HG03025 (cell line): ENCODE measurements around the gene AGK.

Source experiments
- ATAC-seq: cut with Tn5 transposase; IDR thresholded peaks from one replicate; pipeline ENCODE4 v1.9.1; 2021; ENCODE audit warnings: mild to moderate bottlenecking, moderate library complexity; ENCODE audit not compliant: unreplicated experiment, low FRiP score

Gene AGK

DNA sequence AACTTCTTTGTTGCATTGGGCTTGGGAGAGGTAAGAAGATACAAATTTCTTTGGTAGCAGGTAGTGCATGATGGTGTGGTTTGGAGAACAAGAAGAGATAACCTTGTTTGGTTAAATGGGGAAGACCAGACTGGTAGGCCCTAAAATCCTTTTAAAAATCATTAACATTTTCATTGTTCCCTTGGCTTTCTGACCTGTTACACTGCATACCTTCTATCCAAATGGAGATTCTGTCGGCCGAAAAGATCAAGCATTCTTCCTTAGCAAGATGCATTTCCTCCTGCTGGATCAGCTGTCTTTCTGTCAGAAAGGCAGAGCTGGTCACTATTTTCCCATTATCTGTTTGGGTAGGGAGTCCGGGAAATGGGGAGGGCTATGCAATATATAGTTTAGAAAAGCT is 33.7 kb downstream of the AGK start:
- ATAC-seq, result no peak

DNA sequence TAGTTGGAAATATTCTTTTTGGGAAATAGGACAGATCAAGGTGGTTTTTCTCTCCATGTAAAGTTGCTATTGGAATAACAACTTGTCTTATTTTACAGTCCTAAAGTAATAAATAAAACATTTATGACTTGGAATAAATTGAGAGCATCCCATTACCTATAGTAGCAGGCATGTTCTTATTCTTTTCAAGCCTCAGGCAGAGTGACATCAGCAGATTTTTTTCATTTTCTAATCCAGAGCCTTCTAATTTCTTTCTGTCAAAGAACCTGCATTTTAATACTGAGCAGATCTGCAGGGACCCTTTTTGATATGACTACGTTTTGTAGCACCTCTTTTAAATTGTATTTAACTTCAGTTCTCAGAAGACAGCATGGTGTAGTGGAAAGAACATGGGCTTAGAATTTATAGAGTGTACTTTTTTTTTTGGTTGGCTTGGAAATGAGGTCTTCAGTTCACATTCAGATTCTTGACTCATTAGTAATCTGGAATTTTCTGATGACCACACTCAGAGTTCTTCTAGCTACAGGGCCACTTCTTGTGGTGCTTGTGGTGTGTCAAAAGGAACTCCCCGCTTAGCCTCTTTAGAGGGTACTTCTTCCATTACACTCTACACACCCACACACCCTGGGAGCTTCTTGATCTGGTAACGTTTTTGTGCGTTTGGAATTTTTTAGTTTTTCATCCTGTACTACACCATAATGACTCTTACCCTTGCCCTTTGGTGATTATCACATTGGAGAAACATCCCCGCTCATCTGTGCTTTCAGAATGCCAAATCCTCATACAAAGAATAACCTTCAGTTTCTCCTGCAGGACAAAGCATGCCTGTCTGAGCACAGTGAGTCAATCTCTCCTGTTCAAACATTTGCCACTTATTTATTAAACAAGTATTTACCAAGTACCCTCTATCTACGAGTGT is 34.6 kb downstream of the AGK start:
- no peak for ATAC-seq

DNA sequence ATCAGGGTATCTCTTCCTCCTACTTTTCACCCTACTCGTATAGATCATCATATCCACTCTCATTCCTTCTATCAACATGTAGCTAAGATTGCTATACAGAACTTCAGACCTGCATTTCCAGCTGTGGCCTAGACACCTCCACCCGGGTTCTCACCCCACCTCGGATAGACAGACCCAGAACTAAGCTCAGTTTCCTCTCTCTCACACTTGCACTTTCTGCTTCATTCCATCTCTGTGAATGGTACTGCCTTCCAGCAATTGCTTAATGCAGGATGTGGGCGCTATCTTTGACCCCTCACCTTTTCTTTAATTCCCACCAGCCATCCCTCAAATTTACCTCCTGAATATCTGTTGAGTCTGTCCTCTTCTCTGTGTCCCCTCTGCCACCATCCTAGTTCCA is 35.7 kb downstream of the AGK start:
- no peak for ATAC-seq

DNA sequence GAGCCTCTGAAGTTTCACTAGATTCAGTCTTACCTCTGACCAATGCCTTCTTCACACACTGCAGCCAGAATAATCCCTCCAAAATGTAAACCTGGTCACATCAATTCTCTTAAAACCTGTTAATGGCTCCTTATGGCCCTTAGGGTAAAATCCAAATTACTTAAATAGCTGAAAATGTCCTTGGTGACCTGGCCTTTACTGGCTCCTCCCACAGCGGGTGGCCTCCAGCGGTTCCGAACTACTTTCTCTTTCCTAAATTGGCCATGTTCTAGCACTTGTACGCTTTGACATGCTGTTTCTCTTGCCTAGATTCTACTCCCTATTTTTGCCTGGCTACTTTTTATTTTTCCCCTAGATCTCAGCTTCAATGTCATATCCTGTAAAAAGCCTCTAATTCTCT is 36.1 kb downstream of the AGK start:
- no peak for ATAC-seq

DNA sequence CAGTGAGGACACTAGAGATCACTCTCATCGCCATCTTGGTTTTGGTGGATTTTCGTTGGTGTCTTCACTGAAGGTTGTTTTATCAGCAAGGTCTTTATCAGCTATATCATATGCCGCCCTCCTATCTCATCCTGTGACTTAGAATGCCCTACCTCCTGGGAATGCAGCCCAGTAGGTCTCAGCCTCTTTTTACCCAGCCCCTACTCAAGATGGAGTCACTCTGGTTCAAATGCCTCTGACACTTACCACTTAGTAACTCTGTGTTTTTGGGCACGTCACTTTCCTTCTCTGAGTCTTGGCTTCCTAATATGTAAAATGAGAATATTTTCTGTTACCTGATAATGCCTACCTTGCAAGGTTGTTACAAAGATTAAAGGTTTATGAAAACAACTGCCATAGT is 37.7 kb downstream of the AGK start:
- ATAC-seq, result no peak

DNA sequence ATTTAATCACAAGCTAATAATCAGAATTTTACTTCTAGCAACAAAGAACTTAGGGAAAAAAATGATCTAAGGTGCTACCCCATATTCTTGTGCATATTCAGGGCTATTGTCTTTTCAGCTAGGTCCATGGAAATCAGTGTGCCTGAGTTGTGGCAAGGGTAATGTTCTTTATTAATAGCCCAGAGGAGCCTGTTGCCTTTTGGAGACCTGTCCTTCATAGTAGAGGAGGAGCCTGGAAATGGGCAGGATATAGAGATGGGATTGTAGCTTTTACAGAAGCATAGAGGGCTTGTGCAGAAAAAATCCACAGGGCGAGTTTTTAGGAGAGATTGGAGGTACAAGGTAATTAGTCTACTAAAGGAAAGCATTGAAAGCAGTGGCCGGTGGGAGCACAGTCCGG is 38.9 kb downstream of the AGK start:
- ATAC-seq, result no peak

DNA sequence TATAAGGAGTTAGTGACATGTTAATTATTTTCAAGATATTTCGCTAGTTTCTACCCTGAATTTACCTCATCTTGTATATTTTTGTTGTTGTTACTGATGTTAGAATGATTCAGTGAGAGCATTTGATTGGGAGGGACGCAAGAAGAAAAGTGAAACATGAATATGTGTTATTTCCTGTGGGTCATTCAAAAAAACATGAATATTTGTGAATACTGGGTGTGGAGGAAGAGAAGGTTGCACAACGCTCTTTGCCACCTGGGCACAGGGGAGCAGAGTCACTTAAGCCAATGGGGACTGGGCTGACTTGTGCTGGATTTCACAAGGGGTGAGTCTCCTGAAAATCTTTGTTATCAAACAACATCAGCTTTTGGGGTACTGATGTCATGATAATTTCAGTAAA is 39.5 kb downstream of the AGK start:
- no peak for ATAC-seq

DNA sequence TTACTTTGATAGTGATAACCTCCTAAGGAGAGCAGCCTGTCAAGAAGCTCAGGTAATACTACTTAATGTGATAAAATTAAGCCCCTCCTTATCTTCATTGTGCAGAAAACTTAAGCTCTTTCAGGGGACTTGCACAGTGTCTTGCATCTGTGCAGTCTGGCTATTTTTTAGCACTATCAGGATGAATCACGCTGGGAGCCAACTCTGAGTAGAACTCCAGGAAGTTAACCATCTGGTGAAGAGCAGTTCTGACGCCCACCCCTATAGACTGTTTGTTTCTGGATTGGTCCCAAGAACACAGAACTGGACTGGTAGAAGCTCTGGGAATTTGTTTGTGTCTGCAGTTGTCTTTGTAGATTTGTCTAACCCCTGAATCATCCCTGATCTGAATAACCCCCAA is 41.9 kb downstream of the AGK start:
- ATAC-seq, result no peak

DNA sequence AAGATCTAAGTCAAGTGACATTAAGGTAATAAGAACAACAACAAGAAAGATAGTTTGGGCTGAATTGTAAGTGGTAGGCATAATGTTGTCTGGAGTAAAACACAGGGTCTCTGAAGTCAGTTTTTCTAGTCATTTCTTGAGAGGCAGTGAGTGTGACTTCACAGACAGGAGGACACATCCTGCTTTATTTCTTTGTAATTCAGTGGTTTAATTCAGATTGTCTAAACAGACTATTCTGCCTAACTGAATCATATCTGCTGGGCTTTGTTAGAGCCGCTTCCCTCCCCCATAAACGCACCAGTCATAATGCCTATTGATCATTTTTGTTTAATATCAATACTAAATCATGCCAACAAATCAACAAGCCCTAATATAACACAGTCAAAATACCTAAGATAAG is 46.8 kb downstream of the AGK start:
- no peak for ATAC-seq

DNA sequence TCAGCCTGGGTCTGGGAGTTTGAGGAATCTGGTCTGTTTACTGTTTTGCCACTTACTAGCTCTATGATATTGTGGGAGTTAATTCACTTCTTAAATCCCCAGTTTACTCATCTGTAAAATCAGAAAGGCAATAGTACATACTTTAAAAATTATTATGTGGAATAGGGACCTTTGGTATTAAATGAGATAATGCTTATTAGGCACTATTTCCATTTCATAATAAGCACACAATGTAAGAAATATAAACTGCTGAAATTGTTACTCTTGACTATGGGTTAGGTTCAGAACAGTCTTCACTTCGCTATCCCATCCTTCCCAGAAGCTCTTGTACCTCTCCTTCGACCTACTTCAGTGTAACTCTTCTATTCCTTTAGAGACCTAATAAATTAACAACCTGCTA is 47.2 kb downstream of the AGK start:
- no peak for ATAC-seq

DNA sequence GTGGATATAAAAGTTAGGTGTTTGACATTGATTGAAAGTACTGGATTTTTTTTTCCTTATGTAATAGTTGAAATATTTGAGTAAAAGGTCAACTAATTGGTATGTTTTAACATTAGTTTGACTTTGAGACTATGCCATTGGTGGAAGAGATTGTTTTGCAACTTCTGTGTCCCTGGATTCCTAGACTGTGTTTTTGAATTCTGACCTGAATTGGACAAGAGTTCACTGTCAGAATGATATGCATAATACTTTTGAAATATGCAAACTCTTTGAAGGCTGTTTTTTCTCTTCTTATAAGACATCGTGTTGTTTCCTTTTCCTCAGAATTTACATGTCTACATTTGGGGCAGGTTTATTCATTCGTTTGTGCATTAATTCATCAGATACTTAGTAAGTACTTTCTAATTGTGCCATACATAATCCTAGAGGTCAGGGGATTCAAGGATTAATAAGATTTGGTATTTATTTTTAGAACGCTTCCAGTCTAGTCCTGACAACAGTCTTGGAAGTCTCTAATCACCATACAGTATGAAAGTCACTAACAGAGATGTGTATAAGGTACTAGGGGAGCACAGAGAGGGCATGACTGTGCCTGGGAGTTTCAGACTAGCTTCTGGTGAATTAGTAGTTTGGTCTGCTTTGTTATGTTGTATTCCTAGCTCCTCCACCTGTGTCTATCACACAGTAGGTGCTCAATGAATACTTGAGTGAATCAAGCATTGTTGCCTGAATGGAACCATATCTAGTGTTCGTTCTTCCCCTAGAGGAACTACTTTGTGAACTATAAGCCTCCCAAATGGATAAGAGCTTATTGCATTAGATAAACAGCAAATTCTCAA is 49.2 kb downstream of the AGK start:
- no peak for ATAC-seq

DNA sequence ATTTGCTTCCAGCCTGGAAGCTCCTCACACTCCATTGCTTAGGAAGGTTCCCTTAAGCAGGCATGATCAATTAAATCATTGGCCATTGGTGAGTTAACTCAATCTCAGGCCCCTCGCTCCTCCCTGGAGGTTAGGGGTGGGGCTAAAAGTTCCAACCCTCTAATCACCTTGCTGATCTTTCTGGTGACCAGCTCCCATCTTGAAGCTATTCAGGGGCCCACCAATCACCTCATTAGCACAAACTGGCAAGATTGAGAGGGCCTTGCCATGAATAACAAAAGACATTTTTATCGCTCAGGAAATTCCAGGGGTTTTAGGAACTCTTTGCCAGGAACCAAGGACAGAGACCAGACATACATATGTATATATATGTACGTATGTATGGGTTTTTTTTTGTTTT is 58.4 kb downstream of the AGK start:
- no peak for ATAC-seq

DNA sequence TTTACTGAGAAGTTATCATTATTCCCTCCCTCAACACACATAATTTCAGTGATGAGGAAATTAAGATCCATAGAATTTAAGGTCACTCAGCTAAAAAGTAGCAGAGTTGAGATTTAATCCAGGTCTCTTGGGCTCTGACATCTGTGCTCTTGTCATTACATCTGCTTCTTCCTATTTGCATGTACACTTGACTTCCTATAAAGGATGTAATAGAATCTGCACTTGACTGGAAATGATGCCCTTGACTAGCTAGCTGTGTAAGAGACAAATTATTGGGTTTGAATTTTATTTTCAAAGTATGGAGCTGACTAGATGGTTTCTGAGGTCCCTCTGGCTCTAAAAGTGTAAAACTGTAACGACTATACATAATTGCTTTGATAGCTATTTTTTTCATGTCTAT is 59.5 kb downstream of the AGK start:
- no peak for ATAC-seq

DNA sequence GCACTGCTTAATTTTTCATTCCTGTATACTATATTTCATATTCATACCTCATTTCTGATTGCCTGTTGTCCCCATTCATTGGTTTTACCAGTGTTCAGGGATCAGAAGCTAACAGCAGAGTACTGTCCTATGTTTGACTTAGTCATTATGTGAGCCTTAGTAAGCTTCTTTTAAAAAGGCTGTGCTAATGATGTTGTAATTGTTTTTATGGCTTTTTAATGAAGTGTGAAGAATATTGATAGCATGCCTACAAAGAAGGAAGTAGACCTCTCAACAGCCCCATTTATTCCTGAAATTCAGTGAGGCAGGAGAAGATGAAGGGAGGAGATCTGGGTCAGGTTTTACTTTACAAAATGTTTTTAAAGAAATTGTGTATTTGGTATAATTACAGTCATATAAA is 61.7 kb downstream of the AGK start:
- ATAC-seq, result no peak

DNA sequence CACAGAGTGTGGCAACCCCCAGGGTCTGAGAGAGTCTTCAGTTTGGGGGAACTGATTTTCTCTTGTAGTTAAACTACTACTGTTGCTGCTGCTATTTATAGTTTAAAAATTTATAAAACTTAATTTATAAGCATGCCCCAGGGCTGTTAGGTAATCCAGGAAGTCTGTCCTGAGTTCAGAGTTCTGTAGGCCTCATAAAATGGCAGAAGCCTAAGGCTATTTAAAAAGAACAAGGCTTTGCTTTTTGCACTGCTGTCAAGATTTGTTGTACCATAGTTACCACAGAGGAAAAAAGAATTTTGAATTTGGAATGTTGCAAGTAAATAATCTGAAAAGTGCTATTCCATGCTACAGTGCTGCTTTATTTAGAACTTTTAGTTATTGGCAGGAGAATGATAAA is 66.1 kb downstream of the AGK start:
- no peak for ATAC-seq

DNA sequence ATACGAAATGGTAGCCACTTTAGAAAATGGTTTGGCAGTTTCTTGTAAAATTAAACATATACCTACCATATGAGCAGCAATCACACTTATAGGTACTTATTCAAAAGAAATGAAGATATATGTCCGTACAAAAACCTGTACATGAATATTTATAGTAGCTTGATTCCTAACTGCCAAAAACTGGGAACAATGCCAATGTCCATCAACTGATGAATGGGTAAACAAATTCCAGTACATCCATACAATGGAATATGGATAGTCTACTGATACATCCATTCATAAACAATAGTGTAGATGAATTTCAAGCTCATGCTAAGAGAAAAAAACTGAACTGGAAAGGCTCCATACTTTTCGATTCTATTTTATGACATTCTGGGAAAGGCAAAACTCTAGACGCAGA is 68.5 kb downstream of the AGK start:
- ATAC-seq, result no peak

DNA sequence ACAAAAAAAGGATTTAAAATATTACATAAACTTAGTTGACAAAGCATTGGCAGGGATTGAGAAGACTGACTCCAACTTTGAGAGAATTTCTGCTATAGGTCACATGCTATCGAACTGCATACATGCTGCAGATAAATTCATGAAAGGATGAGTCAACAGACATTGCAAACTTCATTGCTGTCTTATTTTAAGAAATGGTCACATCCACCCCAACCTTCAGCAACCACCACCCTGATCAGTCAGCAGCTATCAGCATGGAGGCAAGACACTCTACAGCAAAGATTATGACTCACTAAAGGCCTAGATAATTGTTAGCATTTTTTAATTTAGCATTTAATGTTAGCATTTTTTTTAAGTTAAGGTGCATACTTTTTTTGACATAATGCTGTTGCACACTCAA is 73.6 kb downstream of the AGK start:
- no peak for ATAC-seq

DNA sequence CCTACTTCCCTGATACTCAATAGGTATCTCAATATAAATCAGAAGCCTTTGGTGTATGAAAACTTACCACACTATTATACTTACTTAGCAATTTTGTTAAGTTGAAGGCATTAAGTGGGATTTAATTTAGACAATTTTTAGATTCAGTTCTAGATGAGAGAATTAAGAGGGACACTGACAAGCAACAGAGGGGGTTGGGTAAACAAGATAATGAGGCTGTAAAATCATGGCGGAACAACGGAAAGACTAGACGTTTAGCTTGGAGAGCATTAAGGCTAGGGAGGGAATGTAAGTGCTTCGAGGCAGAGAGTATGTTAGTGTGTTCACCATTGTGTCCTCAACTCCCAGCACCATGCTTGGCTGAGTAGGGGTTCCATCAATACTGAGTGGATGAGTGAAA is 79.4 kb downstream of the AGK start:
- ATAC-seq, result no peak

DNA sequence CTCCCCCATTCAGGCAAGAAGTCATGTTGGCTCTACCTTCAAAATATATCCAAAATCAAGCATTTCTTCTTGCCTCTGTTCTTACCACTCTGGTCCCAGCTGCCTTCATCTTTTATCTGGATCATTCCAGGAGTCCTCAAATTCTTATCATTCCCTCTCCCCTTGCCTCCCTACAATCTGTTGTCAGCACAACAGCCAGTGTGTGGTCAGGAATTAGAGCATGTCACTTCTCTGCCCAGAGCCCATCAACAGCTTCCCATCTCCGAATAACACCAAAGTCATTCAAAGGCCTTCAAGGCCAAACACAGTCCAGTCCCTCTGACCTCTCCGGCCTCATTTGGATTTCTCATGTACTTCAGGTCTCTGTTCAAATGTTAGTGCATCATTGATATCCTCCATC is 80.3 kb downstream of the AGK start:
- no peak for ATAC-seq

DNA sequence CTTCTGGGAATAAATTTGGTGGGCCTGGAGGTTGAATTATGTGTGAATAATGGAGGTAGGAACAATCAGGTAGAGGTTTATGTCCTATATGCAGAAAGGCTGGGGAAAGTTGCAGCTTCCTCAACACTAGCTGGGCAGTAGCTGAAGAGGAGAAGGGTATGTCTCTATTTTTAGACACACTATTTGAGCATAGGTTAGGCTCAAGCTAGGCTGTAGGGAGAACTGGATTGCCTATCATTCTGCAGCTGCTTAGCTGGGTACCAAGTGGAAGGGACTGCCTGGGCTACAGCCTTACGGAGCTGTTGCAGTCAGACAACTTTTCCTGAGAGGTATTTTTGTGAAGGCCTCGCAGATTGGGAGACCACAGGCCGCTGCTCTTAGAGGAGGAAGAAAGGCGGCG is 82.9 kb downstream of the AGK start:
- no peak for ATAC-seq

DNA sequence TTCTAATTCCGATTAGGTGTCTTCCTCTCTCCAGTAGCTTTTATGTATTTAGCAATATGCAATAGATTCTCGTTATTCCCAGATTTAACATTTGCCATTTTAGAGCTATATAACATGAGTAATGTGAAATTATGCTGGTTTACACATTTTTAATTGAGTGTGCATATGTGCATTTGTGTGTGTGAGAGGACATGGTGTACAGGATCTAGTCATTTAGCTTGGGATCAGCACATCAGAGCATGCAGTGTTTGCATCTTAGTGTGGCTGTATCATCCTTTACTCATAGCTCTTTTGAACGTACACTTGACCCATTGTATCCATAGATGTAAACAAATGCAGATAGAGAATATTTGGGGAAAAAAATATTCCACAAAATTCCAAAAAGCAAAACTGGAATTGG is 84.8 kb downstream of the AGK start:
- ATAC-seq, result no peak
